Ishikawa (cell line): ENCODE measurements around the gene MOCS1.

Experiments used
- CEBPB ChIP-seq: IDR thresholded peaks from 2 replicates; pipeline ENCODE4 v1.6.1; 2012
- CREB1 ChIP-seq: IDR thresholded peaks from 2 replicates; pipeline ENCODE4 v1.6.1; 2012; ENCODE audit warnings: low read depth
- EGR1 ChIP-seq: IDR thresholded peaks from 2 replicates; pipeline ENCODE4 v1.6.1; 2012
- EP300 ChIP-seq: IDR thresholded peaks from 2 replicates; pipeline ENCODE4 v1.6.1; 2012; ENCODE audit warnings: borderline replicate concordance
- FOXM1 ChIP-seq: IDR thresholded peaks from 2 replicates; pipeline ENCODE4 v1.6.1; 2012; ENCODE audit warnings: low read depth, borderline replicate concordance
- MAX ChIP-seq: IDR thresholded peaks from 2 replicates; pipeline ENCODE4 v1.6.1; 2012
- NFIC ChIP-seq: IDR thresholded peaks from 2 replicates; pipeline ENCODE4 v1.6.1; 2012
- RAD21 ChIP-seq: IDR thresholded peaks from 2 replicates; pipeline ENCODE4 v1.6.1; 2012; ENCODE audit warnings: low read depth
- REST ChIP-seq: IDR thresholded peaks from 2 replicates; pipeline ENCODE4 v1.6.1; 2012; ENCODE audit warnings: low read depth, mild to moderate bottlenecking
- TAF1 ChIP-seq: IDR thresholded peaks from 2 replicates; pipeline ENCODE4 v1.6.1; 2012; ENCODE audit warnings: low read depth, mild to moderate bottlenecking
- TCF12 ChIP-seq: IDR thresholded peaks from 2 replicates; pipeline ENCODE4 v1.6.1; 2012; ENCODE audit warnings: low read depth
- TEAD4 ChIP-seq: IDR thresholded peaks from 2 replicates; pipeline ENCODE4 v1.6.1; 2012
- USF1 ChIP-seq: IDR thresholded peaks from 2 replicates; pipeline ENCODE4 v1.6.1; 2012
- YY1 ChIP-seq: IDR thresholded peaks from 2 replicates; pipeline ENCODE4 v1.6.1; 2012; ENCODE audit warnings: low read depth
- ZBTB7A ChIP-seq: IDR thresholded peaks from 2 replicates; pipeline ENCODE4 v1.6.1; 2012; ENCODE audit warnings: low read depth

Gene MOCS1

GRCh38 chr6:39881851-39882530 is 52.3 kb downstream of the MOCS1 start:
- TF ChIP-seq CEBPB (no peak), TEAD4 (no peak), EP300 (no peak), EGR1 (no peak), TAF1 (no peak), RAD21 (no peak), MAX (no peak), CREB1 (no peak), TCF12 (no peak), YY1 (no peak), REST (no peak), ZBTB7A (no peak), USF1 (no peak), NFIC (no peak), FOXM1 (no peak)

DNA sequence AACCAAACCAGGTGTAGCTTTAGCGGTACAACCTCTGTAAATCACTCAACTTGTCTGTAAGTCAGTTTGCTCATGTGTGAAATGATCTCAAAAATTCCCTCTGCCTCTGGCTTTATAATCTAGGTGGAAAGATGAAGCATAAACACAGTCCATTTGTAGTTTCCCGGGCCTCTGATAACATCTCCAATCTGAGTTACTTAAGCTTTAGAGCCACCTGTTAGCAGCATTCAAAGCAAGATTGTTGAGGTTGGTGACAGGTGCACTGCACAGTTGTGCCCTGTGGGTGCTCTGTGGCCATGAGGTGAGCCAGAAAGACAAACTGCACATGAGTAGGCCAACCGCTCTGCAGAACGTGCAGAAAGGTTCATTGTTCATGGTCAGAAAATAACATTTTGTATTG is 53.7 kb downstream of the MOCS1 start:
- no peak for TF ChIP-seq YY1
- TF ChIP-seq USF1: no peak
- TF ChIP-seq REST: no peak

DNA sequence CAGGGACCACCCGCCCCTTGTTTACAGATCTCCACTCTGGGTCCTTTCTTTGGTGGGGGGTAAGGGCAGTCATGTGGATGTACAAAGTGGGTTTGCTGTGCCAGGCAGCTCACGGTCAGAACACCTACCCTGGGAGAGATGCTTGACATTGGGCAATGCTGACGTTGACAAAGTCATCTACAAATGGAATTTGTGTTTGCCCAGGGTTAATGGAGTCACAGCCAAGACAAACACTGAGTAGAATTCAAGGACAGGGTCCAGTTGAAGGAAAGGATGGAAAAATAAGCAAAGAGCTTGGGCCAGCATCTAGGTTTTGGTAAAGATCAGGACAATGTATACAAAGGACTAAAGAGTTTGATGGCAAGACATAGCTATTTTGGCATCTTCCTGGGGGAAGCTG is 54.7 kb downstream of the MOCS1 start:
- TF ChIP-seq YY1 (no peak), RAD21 (no peak), REST (no peak), CEBPB (no peak), TCF12 (no peak), TAF1 (no peak), NFIC (no peak), ZBTB7A (no peak), MAX (no peak), TEAD4 (no peak)

DNA sequence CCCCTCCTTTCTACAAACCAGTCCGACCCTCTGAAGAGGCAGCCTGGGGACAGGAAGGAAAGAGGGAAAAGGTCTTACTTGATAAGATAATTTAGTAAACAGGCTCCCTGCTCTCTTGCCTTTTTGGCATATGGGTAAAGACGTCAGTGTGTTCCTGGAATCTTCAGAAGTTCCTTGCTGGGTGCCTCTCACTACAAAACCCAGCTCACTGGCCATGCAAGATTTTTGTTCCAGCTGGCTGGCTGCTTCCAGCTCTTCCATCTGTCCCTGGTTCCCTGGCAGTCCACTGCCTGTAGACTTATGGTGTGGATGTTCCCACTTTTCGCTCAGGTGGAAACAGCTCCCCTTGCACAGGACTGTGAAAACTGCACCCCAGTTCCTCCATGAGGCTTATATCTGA is 57.4 kb downstream of the MOCS1 start:
- no peak for TF ChIP-seq NFIC

DNA sequence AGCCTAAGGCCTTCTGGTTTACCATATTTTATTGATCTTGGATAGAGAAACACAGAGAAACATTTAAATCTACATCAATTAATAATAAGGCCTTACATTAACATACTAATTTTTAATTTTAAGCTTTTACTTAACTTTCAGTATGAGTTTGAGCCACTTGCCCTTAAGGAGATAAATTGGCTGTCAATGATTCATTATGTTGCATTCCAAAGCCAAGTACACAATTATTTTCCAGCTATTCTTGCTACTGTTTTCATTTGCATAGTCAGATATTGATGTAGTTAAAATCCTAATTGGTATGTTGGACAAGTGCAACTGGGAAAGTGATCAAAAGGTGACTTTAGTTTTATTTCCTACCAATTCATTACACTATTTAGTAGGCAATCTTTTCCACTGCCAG is 58.2 kb downstream of the MOCS1 start:
- TF ChIP-seq USF1 (no peak), TAF1 (no peak), ZBTB7A (no peak), EGR1 (no peak), TCF12 (no peak)
